ENCODE data around the gene MGAT5.

MGAT5 gene

DNA sequence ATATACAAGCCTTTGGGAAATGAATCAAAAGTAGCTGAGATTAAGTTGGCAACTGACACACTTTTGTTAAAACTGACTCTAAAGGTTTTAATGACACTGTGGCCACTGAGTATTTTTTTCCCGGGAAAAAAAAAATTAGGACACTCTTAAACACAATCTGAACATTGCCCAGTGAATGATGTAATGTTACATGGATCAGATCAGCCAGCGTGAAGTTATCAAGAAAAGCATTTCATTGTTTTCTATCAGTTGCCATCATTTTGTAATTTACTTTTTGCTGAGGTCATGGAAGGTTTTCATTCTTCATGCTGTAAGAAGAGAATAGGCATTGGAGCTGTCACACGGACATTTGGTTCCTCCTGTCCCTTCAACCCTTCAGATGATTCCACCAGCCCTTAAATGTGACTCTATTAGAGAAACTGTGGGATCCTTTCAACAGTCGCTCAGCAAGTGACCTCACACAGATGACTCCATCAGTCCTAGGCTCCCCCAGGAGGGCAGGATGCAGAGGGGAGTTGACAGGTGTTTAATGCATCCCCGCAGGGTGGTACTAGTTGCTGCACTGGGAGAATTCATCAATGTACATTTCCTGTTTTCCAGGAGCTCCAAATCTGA, 164.2 kb downstream of the MGAT5 start:
- Histone ChIP-seq H3K27me3 (ENCODE audit: control insufficient read depth, insufficient read depth, low read length) (no peaks in the 10 kb centered on the region), H3K36me3 (ENCODE audit: insufficient read depth, low read length) (no peaks in the 10 kb centered on the region), H3K4me1 (ENCODE audit: control insufficient read depth, insufficient read depth, low read length) (no peaks in the 10 kb centered on the region), H3K4me3 (ENCODE audit: low read length) (no peak overlapping the region), H3K9me3 (replicated peaks; ENCODE audit: low read length) (no peaks in the 10 kb centered on the region), H3K4me2 (ENCODE audit: low read length) (no peak overlapping the region), H3K9ac (ENCODE audit: low read depth, low read length) (no peak overlapping the region)

DNA sequence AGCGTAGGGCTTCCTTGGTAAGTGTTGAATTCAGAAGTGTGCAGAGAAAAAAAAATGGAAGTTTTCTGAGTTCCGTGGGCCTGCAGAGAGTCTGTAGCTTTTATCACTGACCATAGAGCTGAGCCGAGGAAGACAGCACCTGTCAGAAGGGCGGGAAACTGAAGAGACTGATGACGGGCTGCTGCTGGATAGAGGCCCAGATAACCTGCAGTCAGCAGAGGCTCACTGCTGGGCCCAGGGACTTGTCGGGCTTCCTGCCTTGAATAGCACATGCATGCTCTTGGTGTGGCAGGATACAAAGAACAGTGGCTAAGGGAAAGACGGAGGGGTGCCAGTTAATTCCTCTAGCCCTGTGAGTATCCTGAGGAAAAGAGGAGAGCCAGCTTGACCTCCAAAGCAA, 166.4 kb downstream of the MGAT5 start:
- no peak overlapping the region for H3K4me3 ChIP-seq (ENCODE audit: low read length)
- no peaks in the 10 kb centered on the region for H3K4me1 ChIP-seq (ENCODE audit: control insufficient read depth, insufficient read depth, low read length)
- no peaks in the 10 kb centered on the region for H3K36me3 ChIP-seq (ENCODE audit: insufficient read depth, low read length)
- H3K9ac ChIP-seq (ENCODE audit: low read depth, low read length), result no peak overlapping the region
- H3K27me3 ChIP-seq (ENCODE audit: control insufficient read depth, insufficient read depth, low read length), result no peaks in the 10 kb centered on the region
- no peak overlapping the region for H3K4me2 ChIP-seq (ENCODE audit: low read length)
- no peaks in the 10 kb centered on the region for H3K9me3 ChIP-seq (replicated peaks; ENCODE audit: low read length)

DNA sequence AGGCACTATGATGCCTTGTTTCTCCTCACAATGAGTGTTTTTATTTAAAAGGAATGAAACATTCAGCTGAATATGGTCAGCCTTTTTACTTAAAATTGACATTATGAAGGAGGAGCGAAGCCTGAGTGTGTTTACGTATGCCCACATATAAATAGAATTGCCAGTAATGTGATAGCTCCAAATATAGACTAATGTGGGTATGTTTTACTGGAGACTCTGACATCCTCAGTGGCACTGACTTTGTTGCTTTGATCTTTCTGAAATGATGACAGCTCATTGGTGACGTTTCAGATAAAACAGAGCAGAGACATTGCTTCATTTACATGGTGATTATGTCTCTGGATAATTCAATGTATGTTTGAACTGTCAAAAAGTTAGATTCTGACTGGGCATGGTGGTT, 167.0 kb downstream of the MGAT5 start:
- H3K36me3 ChIP-seq (ENCODE audit: insufficient read depth, low read length), result no peaks in the 10 kb centered on the region
- H3K9me3 ChIP-seq (replicated peaks; ENCODE audit: low read length), result no peaks in the 10 kb centered on the region
- no peaks in the 10 kb centered on the region for H3K27me3 ChIP-seq (ENCODE audit: control insufficient read depth, insufficient read depth, low read length)
- H3K4me3 ChIP-seq (ENCODE audit: low read length), result no peak overlapping the region
- no peak overlapping the region for H3K9ac ChIP-seq (ENCODE audit: low read depth, low read length)
- no peaks in the 10 kb centered on the region for H3K4me1 ChIP-seq (ENCODE audit: control insufficient read depth, insufficient read depth, low read length)
- no peak overlapping the region for H3K4me2 ChIP-seq (ENCODE audit: low read length)

DNA sequence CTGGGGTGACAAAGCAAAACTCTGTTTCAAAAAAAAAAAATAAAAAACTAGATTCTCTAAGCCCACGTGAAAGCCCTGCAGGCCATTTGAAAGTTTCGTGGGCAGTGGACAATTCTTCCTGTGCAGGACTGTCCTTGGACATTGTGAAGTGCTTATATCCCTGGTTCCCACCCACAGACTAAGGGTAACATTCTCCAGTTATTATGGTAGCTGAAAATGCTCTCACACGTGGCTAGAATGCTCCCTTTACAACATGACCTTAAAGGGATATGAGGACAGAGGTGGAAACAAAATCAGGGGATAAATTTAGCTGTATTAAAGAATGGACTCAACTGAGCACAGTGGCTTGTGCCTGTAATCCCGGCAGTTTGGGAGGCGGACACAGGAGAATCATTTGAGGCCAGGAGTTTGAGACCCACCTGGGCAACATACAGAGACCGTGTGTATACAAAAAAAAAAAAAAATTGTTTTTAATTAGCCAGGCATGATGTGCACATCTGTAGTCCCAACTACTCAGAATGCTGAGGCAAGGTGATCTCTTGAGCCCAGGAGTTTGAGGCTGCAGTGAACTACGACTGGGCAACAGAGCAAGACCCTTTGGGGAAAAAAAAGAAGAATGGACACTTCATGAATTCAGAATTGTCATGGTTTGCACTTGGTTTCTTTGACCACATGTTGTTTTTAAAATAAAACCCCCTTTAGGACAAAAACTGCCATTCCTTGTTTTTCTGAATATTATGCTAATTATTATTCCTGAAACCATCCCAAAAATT, 167.9 kb downstream of the MGAT5 start:
- Histone ChIP-seq H3K36me3 (ENCODE audit: insufficient read depth, low read length) (no peaks in the 10 kb centered on the region), H3K9ac (ENCODE audit: low read depth, low read length) (no peak overlapping the region), H3K4me2 (ENCODE audit: low read length) (no peak overlapping the region), H3K9me3 (replicated peaks; ENCODE audit: low read length) (no peaks in the 10 kb centered on the region), H3K27me3 (ENCODE audit: control insufficient read depth, insufficient read depth, low read length) (no peaks in the 10 kb centered on the region), H3K4me1 (ENCODE audit: control insufficient read depth, insufficient read depth, low read length) (no peaks in the 10 kb centered on the region), H3K4me3 (ENCODE audit: low read length) (no peak overlapping the region)

DNA sequence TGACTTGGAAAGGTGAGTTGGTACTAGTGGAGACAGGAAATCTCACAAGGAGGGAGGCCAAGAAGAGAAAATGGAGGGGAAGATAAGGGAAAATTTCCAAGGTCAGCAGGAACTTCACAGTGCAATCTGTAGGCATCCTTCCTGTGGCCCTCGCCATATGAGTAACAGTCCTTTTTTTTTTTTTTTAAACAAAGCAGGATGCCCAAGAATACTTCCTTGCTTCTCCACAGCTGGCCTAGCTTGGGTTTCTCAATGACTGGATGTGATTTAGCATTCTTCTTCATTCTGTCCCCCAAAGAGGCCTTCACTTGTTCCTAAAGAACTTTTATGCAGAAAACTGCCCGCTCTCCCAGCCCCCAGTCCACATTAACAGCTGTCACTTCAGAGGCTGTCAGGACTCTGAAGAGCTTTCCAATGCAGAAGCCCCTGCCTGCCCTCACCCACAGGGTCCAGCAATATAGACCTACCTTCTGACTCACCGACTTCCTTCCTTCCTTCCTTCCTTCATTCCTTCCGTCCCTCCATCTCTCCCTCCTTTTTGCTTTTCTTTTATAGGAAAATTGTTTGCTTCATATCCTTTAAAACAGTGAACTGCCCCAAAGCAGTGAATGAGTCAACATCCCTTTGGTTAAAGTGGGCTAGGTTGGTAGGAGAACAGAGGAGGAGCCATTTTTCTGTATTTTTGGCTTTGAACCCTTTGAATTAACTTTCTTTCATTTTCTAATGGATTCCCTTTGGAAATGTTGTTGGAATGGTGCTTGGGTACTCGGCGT, 172.0 kb downstream of the MGAT5 start:
- no peaks in the 10 kb centered on the region for H3K36me3 ChIP-seq (ENCODE audit: insufficient read depth, low read length)
- no peak overlapping the region for H3K9ac ChIP-seq (ENCODE audit: low read depth, low read length)
- no peak overlapping the region for H3K4me3 ChIP-seq (ENCODE audit: low read length)
- no peaks in the 10 kb centered on the region for H3K4me1 ChIP-seq (ENCODE audit: control insufficient read depth, insufficient read depth, low read length)
- H3K27me3 ChIP-seq (ENCODE audit: control insufficient read depth, insufficient read depth, low read length), result no peaks in the 10 kb centered on the region
- H3K9me3 ChIP-seq (replicated peaks; ENCODE audit: low read length), result no peaks in the 10 kb centered on the region
- no peak overlapping the region for H3K4me2 ChIP-seq (ENCODE audit: low read length)

DNA sequence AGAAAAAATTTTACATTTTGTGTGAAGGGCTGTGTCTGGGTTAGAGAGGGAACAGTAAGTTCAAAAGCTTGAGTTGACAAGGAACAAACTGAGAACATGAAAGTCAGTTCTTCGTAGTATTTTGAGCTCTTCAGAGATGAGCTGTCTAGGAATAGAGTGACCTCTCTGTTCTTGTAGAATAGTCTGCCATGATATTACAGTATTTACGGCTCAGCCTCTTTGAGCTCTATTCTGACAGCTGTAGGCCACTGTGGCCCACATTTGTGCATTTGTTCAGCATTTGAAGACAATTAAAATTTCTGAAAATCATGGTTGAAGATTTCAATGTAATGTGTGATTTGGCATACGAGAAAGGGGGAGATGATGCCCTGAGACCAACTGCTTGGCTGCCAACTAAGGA, 172.8 kb downstream of the MGAT5 start:
- no peak overlapping the region for H3K9ac ChIP-seq (ENCODE audit: low read depth, low read length)
- H3K36me3 ChIP-seq (ENCODE audit: insufficient read depth, low read length), result no peaks in the 10 kb centered on the region

DNA sequence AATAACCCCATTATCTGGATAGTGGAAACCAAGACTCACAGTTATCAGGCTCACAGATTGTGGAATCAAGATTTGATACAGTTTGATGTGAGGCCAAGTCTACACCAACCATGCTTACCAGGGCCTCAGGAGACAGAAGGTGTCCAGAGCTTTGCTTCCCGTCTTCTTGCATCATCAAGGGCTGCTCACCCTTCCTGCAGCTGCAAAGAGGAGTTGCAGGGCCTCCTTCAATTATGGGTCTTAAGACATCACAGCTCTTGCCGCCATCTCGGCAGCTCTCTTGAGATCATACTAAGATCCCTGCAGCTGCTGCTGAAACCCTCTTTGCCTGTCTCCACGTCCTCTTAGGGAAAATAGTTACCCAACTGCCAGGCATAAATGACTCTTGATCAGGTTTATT, 176.0 kb downstream of the MGAT5 start:
- no peaks in the 10 kb centered on the region for H3K9me3 ChIP-seq (replicated peaks; ENCODE audit: low read length)
- peaks cover 11% of the 10 kb centered on the region for H3K4me1 ChIP-seq (ENCODE audit: control insufficient read depth, insufficient read depth, low read length)
- H3K27me3 ChIP-seq (ENCODE audit: control insufficient read depth, insufficient read depth, low read length), result no peaks in the 10 kb centered on the region
- H3K4me2 ChIP-seq (ENCODE audit: low read length), result no peak overlapping the region
- no peak overlapping the region for H3K9ac ChIP-seq (ENCODE audit: low read depth, low read length)
- no peak overlapping the region for H3K4me3 ChIP-seq (ENCODE audit: low read length)
- H3K36me3 ChIP-seq (ENCODE audit: insufficient read depth, low read length), result no peaks in the 10 kb centered on the region

More for the DNA sequence above, 172.8 kb downstream of the MGAT5 start:
- H3K27me3 ChIP-seq (ENCODE audit: control insufficient read depth, insufficient read depth, low read length), result no peaks in the 10 kb centered on the region
- H3K4me2 ChIP-seq (ENCODE audit: low read length), result no peak overlapping the region
- no peaks in the 10 kb centered on the region for H3K9me3 ChIP-seq (replicated peaks; ENCODE audit: low read length)
- no peak overlapping the region for H3K4me3 ChIP-seq (ENCODE audit: low read length)
- H3K4me1 ChIP-seq (ENCODE audit: control insufficient read depth, insufficient read depth, low read length), result peaks cover 2% of the 10 kb centered on the region

DNA sequence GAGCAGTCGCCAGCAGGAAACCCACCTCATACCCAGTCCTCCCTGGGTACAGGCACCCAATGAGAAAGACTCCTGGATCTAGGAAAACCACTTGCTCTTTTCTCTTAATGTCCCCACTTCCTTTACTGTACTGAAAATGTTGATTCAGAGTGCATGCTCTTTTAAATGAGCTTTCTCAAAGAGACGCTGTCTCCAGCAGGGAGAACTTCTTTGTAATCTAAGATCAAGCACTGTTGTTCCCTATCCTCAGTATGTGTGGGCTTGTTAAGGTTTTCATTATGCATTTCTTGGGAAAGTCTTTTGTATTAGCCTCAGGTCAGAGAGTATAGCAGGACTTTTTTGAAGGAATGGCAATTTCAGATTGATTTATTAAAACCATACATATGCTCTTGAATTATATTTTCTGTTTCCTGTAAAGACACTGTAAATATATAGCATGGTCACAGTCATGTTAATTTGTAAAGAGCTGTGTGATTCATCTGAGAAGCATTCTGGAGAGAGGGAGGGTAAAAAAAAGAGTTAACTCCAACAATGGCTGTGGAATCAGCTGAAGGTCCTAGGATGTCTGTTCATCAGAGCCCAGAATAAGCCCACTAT, 178.1 kb downstream of the MGAT5 start:
- Histone ChIP-seq H3K27me3 (ENCODE audit: control insufficient read depth, insufficient read depth, low read length) (no peaks in the 10 kb centered on the region), H3K4me1 (ENCODE audit: control insufficient read depth, insufficient read depth, low read length) (peaks cover 11% of the 10 kb centered on the region), H3K9ac (ENCODE audit: low read depth, low read length) (no peak overlapping the region), H3K4me3 (ENCODE audit: low read length) (no peak overlapping the region), H3K9me3 (replicated peaks; ENCODE audit: low read length) (no peaks in the 10 kb centered on the region), H3K4me2 (ENCODE audit: low read length) (no peak overlapping the region), H3K36me3 (ENCODE audit: insufficient read depth, low read length) (no peaks in the 10 kb centered on the region)

DNA sequence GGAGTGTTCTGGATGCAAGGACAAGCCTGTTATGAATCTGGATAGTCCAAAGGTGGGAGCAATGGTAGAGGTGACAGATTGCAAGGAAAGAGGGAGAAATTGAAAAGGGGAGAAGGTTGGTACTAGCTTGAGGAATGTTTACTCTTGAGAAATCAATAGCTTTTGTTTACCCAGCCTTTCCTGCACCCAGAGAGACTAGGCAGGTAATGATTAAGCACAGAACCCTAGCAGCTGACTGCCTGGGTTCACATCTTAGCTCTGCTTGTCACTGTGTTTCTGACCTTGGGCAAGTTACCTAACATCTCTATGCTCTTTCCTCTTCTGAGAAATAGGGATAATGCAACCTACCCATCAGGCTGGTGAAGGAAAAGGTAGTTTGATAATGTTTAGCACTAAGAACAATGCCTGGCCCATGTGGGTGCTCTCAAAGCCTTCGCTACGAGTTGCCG, 178.6 kb downstream of the MGAT5 start:
- H3K9me3 ChIP-seq (replicated peaks; ENCODE audit: low read length), result no peaks in the 10 kb centered on the region
- no peak overlapping the region for H3K4me2 ChIP-seq (ENCODE audit: low read length)
- H3K4me3 ChIP-seq (ENCODE audit: low read length), result no peak overlapping the region
- no peaks in the 10 kb centered on the region for H3K36me3 ChIP-seq (ENCODE audit: insufficient read depth, low read length)
- peaks cover 11% of the 10 kb centered on the region for H3K4me1 ChIP-seq (ENCODE audit: control insufficient read depth, insufficient read depth, low read length)
- H3K9ac ChIP-seq (ENCODE audit: low read depth, low read length), result no peak overlapping the region
- H3K27me3 ChIP-seq (ENCODE audit: control insufficient read depth, insufficient read depth, low read length), result no peaks in the 10 kb centered on the region

DNA sequence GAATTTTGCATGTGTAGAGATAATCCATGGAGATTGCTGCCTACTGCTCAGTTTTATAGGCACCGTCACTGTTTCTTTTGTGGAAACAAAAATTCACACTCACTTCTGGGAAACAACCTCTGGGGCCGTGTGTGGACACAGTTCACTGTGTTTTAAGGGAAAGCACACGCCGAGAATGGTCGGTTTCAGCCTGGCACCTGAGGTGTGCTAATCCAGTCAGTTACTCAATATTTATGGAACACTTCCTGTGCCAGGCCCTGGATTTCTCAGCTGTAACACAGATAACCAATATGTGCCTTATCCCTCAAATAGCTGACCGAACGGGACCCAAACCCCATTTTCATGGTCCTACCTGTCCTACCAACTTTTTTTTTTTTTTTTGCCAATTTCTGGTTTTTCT, 179.6 kb downstream of the MGAT5 start:
- Histone ChIP-seq H3K9ac (ENCODE audit: low read depth, low read length) (no peak overlapping the region), H3K36me3 (ENCODE audit: insufficient read depth, low read length) (no peaks in the 10 kb centered on the region), H3K9me3 (replicated peaks; ENCODE audit: low read length) (no peaks in the 10 kb centered on the region), H3K4me2 (ENCODE audit: low read length) (no peak overlapping the region), H3K27me3 (ENCODE audit: control insufficient read depth, insufficient read depth, low read length) (no peaks in the 10 kb centered on the region), H3K4me3 (ENCODE audit: low read length) (no peak overlapping the region), H3K4me1 (ENCODE audit: control insufficient read depth, insufficient read depth, low read length) (peaks cover 11% of the 10 kb centered on the region)

DNA sequence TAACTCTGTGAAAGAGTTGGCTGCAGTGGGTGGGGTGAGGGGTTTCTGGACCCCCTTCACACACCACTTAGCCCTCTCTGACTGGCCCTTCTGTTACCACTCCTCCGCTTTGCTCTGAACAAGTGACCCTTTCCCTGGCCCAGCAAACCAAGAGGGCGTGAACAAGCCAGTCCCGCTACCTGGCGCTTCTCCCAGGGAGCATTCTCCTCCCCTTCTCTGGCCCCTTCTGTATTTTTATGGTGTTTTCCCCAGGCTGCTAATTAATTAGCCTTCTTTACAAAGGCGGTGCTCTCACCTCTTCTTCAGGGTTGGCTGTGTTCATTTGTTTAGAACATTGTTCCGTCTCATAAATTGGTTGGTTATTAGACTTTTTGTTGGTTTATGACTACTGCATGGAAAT, 180.1 kb downstream of the MGAT5 start:
- Histone ChIP-seq H3K4me1 (ENCODE audit: control insufficient read depth, insufficient read depth, low read length) (peaks cover 11% of the 10 kb centered on the region), H3K27me3 (ENCODE audit: control insufficient read depth, insufficient read depth, low read length) (no peaks in the 10 kb centered on the region), H3K4me2 (ENCODE audit: low read length) (no peak overlapping the region), H3K4me3 (ENCODE audit: low read length) (no peak overlapping the region), H3K9me3 (replicated peaks; ENCODE audit: low read length) (no peaks in the 10 kb centered on the region), H3K9ac (ENCODE audit: low read depth, low read length) (no peak overlapping the region), H3K36me3 (ENCODE audit: insufficient read depth, low read length) (no peaks in the 10 kb centered on the region)
